Effector memory CD4-positive, alpha-beta T cell (primary cell): ENCODE measurements around the gene CD68.

Experiments
- DNase-seq, 3 donors: peaks; one replicate each; pipeline ENCODE4 v3.0.0-alpha.2; 2020
- H3K27ac ChIP-seq: 2 replicates; pipeline ENCODE4 v1.7.0; 2013; ENCODE audit warnings: mild to moderate bottlenecking, low read length, moderate library complexity; ENCODE audit not compliant: insufficient read depth, poor library complexity, severe bottlenecking
- H3K27me3 ChIP-seq: replicated peaks from 2 replicates; pipeline ENCODE4 v1.7.0; 2013; ENCODE audit warnings: mild to moderate bottlenecking, low read length; ENCODE audit not compliant: insufficient read depth, control insufficient read depth, poor library complexity, severe bottlenecking
- H3K36me3 ChIP-seq: 2 replicates; pipeline ENCODE4 v1.7.0; 2013; ENCODE audit warnings: mild to moderate bottlenecking, low read length, moderate library complexity; ENCODE audit not compliant: control insufficient read depth, insufficient read depth
- H3K4me1 ChIP-seq: 2 replicates; pipeline ENCODE4 v1.7.0; 2013; ENCODE audit warnings: low read length, mild to moderate bottlenecking; ENCODE audit not compliant: control insufficient read depth, insufficient read depth, poor library complexity, severe bottlenecking
- H3K4me3 ChIP-seq: 2 replicates; pipeline ENCODE4 v1.7.0; 2013; ENCODE audit warnings: low read length, low read depth, mild to moderate bottlenecking; ENCODE audit not compliant: insufficient read depth, poor library complexity, severe bottlenecking
- H3K9me3 ChIP-seq: 2 replicates; pipeline ENCODE4 v1.7.0; 2013; ENCODE audit warnings: mild to moderate bottlenecking, low read length, moderate library complexity; ENCODE audit not compliant: control insufficient read depth

CD68 gene

GRCh38 chr17:7550344-7550743, 29.1 kb upstream of the CD68 start:
- Histone ChIP-seq H3K4me1 (peaks cover 50% of the 10 kb centered on the region), H3K9me3 (no peaks in the 10 kb centered on the region), H3K27ac (peak overlapping the region; percentile 78), H3K27me3 (no peaks in the 10 kb centered on the region), H3K36me3 (no peaks in the 10 kb centered on the region), H3K4me3 (no peak overlapping the region)
- no peak for DNase-seq

GRCh38 chr17:7551396-7551795, 28.0 kb upstream of the CD68 start:
- H3K36me3 ChIP-seq: no peaks in the 10 kb centered on the region
- H3K27me3 ChIP-seq: no peaks in the 10 kb centered on the region
- peaks cover 50% of the 10 kb centered on the region for H3K4me1 ChIP-seq
- DNase-seq: no peak
- H3K27ac ChIP-seq: no peak overlapping the region
- H3K9me3 ChIP-seq: no peaks in the 10 kb centered on the region
- no peak overlapping the region for H3K4me3 ChIP-seq

GRCh38 chr17:7552621-7553051, 26.8 kb upstream of the CD68 start:
- Histone ChIP-seq H3K27ac (peak overlapping the region; percentile 42), H3K27me3 (no peaks in the 10 kb centered on the region), H3K4me3 (no peak overlapping the region), H3K9me3 (no peaks in the 10 kb centered on the region), H3K4me1 (peaks cover 53% of the 10 kb centered on the region), H3K36me3 (peaks cover 6% of the 10 kb centered on the region)
- peak in 2 of 3 donors; percentile 11 to 21 for DNase-seq

GRCh38 chr17:7553356-7553755, 26.1 kb upstream of the CD68 start:
- Histone ChIP-seq H3K36me3 (peaks cover 6% of the 10 kb centered on the region), H3K27ac (peak overlapping the region; percentile 19), H3K4me1 (peaks cover 50% of the 10 kb centered on the region), H3K27me3 (no peaks in the 10 kb centered on the region), H3K4me3 (no peak overlapping the region), H3K9me3 (no peaks in the 10 kb centered on the region)
- DNase-seq: no peak

- peaks cover 32% of the 10 kb centered on the region for H3K4me1 ChIP-seq
- H3K27me3 ChIP-seq: no peaks in the 10 kb centered on the region
- no peak overlapping the region for H3K27ac ChIP-seq
- H3K4me3 ChIP-seq: no peak overlapping the region
- peaks cover 6% of the 10 kb centered on the region for H3K36me3 ChIP-seq
- no peaks in the 10 kb centered on the region for H3K9me3 ChIP-seq
- DNase-seq: no peak
Measured at GRCh38 chr17:7555320-7555948, 24.0 kb upstream of the CD68 start.

- Histone ChIP-seq H3K9me3 (no peaks in the 10 kb centered on the region), H3K27me3 (no peaks in the 10 kb centered on the region), H3K36me3 (peaks cover 6% of the 10 kb centered on the region), H3K4me3 (no peak overlapping the region), H3K27ac (no peak overlapping the region), H3K4me1 (peaks cover 29% of the 10 kb centered on the region)
- no peak for DNase-seq
Measured at GRCh38 chr17:7556627-7557026, 22.8 kb upstream of the CD68 start.

- peaks cover 6% of the 10 kb centered on the region for H3K36me3 ChIP-seq
- no peaks in the 10 kb centered on the region for H3K9me3 ChIP-seq
- H3K27ac ChIP-seq: no peak overlapping the region
- H3K4me1 ChIP-seq: peaks cover 29% of the 10 kb centered on the region
- no peak overlapping the region for H3K4me3 ChIP-seq
- DNase-seq: no peak
- H3K27me3 ChIP-seq: no peaks in the 10 kb centered on the region
Measured at GRCh38 chr17:7557147-7557764, 22.2 kb upstream of the CD68 start.

- no peak overlapping the region for H3K4me3 ChIP-seq
- H3K27me3 ChIP-seq: no peaks in the 10 kb centered on the region
- H3K27ac ChIP-seq: no peak overlapping the region
- no peaks in the 10 kb centered on the region for H3K9me3 ChIP-seq
- DNase-seq: no peak
- H3K4me1 ChIP-seq: peaks cover 30% of the 10 kb centered on the region
- peaks cover 6% of the 10 kb centered on the region for H3K36me3 ChIP-seq
Measured at GRCh38 chr17:7557775-7558543, 21.5 kb upstream of the CD68 start.

- Histone ChIP-seq H3K4me3 (no peak within 1 kb of the TSS), H3K4me1 (peaks cover 24% of the 10 kb centered on the region), H3K27ac (no peak within 1 kb of the TSS), H3K36me3 (peaks cover 7% of the 10 kb centered on the region), H3K9me3 (no peaks in the 10 kb centered on the region), H3K27me3 (no peaks in the 10 kb centered on the region)
- DNase-seq: no peak
Measured at GRCh38 chr17:7558544-7559319, 20.7 kb upstream of the CD68 start, which contains the start of gene TNFSF13. Gene TNFSF13, plus strand, starts transcription at chr17:7558750. Its CDS starts 290 bp downstream, at chr17:7559040.
